WTC11 (cell line): ENCODE results near the gene PRKG2.

Experiments
- CTCF ChIP-seq: fragments of 200-600 bp; IDR thresholded peaks from 2 replicates; pipeline ENCODE4 v1.8.0; 2022; ENCODE audit warnings: antibody characterized with exemption
- ELF4 ChIP-seq: sonication (generic); formaldehyde crosslinking; IDR thresholded peaks from 2 replicates; pipeline ENCODE4 v1.8.1; 2022; ENCODE audit warnings: low read depth, mild to moderate bottlenecking, moderate library complexity, missing genetic modification reagents
- FOXJ3 ChIP-seq: sonication (generic); formaldehyde crosslinking; IDR thresholded peaks from 2 replicates; pipeline ENCODE4 v1.9.0; 2021; ENCODE audit warnings: missing genetic modification reagents, mild to moderate bottlenecking, borderline replicate concordance
- GABPB1 ChIP-seq: sonication (generic); formaldehyde crosslinking; IDR thresholded peaks from 2 replicates; pipeline ENCODE4 v1.8.1; 2023; ENCODE audit warnings: mild to moderate bottlenecking, missing genetic modification reagents
- HMGXB4 ChIP-seq: sonication (generic); formaldehyde crosslinking; IDR thresholded peaks from 2 replicates; pipeline ENCODE4 v1.8.1; 2023; ENCODE audit warnings: mild to moderate bottlenecking, moderate library complexity, missing genetic modification reagents
- MLX ChIP-seq: sonication (generic); formaldehyde crosslinking; IDR thresholded peaks from 2 replicates; pipeline ENCODE4 v1.8.1; 2023; ENCODE audit warnings: mild to moderate bottlenecking, missing genetic modification reagents, moderate library complexity
- SMAD3 ChIP-seq: sonication (generic); formaldehyde crosslinking; IDR thresholded peaks from 2 replicates; pipeline ENCODE4 v1.8.0; 2022; ENCODE audit warnings: missing genetic modification reagents, mild to moderate bottlenecking, borderline replicate concordance
- TEAD4 ChIP-seq: sonication (generic); formaldehyde crosslinking; IDR thresholded peaks from 2 replicates; pipeline ENCODE4 v1.8.0; 2022; ENCODE audit warnings: mild to moderate bottlenecking, missing genetic modification reagents
- TP53 ChIP-seq: sonication (generic); formaldehyde crosslinking; IDR thresholded peaks from 2 replicates; pipeline ENCODE4 v1.8.1; 2023; ENCODE audit warnings: mild to moderate bottlenecking, missing genetic modification reagents
- ZNF281 ChIP-seq: sonication (generic); formaldehyde crosslinking; IDR thresholded peaks from 2 replicates; pipeline ENCODE4 v1.8.0; 2023; ENCODE audit warnings: mild to moderate bottlenecking, missing genetic modification reagents
- TF ChIP-seq, protein P1 (sequence below): sonication (generic); formaldehyde crosslinking; IDR thresholded peaks from 2 replicates; pipeline ENCODE4 v1.8.0; 2022; ENCODE audit warnings: missing genetic modification reagents
- TF ChIP-seq, protein P2 (sequence below): sonication (generic); formaldehyde crosslinking; conservative IDR thresholded peaks from 2 replicates; pipeline ENCODE4 v1.8.1; 2022; ENCODE audit warnings: mild to moderate bottlenecking, missing genetic modification reagents

DNA sequence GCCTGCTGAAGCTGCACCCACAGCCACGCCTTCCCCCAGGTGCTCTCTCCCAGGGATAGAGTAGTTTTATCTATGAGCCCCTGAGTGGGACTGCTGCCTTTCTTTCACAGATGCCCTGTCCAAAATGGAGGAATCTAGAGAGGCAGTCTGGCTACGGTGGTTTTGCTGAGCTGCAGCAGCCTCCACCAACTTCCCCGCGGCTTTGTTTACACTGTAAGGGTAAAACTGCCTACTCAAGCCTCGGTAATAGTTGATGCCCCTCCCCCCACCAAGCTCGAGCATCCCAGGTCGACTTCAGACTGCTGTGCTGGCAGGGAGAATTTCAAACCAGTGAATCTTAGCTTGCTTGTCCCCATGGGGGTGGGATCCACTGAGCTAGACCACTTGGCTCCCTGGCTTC is 84.5 kb downstream of the PRKG2 start:
- TF ChIP-seq HMGXB4 (no peak), GABPB1 (CRISPR knock-in tag) (no peak), TEAD4 (CRISPR knock-in tag) (no peak), SMAD3 (no peak), CTCF (no peak), TP53 (no peak), ELF4 (no peak), FOXJ3 (no peak), MLX (CRISPR knock-in tag) (no peak), ZNF281 (CRISPR knock-in tag) (no peak)
- TF ChIP-seq, protein P1, sequence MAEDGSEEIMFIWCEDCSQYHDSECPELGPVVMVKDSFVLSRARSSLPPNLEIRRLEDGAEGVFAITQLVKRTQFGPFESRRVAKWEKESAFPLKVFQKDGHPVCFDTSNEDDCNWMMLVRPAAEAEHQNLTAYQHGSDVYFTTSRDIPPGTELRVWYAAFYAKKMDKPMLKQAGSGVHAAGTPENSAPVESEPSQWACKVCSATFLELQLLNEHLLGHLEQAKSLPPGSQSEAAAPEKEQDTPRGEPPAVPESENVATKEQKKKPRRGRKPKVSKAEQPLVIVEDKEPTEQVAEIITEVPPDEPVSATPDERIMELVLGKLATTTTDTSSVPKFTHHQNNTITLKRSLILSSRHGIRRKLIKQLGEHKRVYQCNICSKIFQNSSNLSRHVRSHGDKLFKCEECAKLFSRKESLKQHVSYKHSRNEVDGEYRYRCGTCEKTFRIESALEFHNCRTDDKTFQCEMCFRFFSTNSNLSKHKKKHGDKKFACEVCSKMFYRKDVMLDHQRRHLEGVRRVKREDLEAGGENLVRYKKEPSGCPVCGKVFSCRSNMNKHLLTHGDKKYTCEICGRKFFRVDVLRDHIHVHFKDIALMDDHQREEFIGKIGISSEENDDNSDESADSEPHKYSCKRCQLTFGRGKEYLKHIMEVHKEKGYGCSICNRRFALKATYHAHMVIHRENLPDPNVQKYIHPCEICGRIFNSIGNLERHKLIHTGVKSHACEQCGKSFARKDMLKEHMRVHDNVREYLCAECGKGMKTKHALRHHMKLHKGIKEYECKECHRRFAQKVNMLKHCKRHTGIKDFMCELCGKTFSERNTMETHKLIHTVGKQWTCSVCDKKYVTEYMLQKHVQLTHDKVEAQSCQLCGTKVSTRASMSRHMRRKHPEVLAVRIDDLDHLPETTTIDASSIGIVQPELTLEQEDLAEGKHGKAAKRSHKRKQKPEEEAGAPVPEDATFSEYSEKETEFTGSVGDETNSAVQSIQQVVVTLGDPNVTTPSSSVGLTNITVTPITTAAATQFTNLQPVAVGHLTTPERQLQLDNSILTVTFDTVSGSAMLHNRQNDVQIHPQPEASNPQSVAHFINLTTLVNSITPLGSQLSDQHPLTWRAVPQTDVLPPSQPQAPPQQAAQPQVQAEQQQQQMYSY (CRISPR knock-in tag), result no peak
- TF ChIP-seq, protein P2, sequence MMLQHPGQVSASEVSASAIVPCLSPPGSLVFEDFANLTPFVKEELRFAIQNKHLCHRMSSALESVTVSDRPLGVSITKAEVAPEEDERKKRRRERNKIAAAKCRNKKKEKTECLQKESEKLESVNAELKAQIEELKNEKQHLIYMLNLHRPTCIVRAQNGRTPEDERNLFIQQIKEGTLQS (CRISPR knock-in tag), result no peak
